Head of caudate nucleus (tissue), 42 donors: ENCODE results near the gene BEND7.

Source experiments
- DNase-seq, 42 donors: peaks; one replicate each; pipeline versions ENCODE4 v3.0.0 to v3.0.0-alpha.2; 2020 to 2021; ENCODE audit warnings: mixed read lengths in 7 of 42
- intact Hi-C: fragments of 100-400 bp; cut with DNase I; formaldehyde crosslinking; loops from one replicate; pipeline ENCODE4 v1.15.0; 2022

The BEND7 gene

GRCh38 chr10:13526948-13527863, 1.6 kb downstream of the BEND7 start:
- no peak for DNase-seq
- intact Hi-C loops = no loop called here

- no peak for DNase-seq
- intact Hi-C loops = no loop called here
These were observed 3.2 kb downstream of the BEND7 start for GRCh38 chr10:13525663-13526062.

- no peak for DNase-seq
- intact Hi-C loops = no loop called here
These were observed 7.8 kb downstream of the BEND7 start for GRCh38 chr10:13521026-13521425.

GRCh38 chr10:13520194-13520593, 8.6 kb downstream of the BEND7 start:
- intact Hi-C loops = no loop called here
- DNase-seq = no peak

GRCh38 chr10:13518076-13518692, 10.6 kb downstream of the BEND7 start:
- DNase-seq = no peak
- intact Hi-C loops = no loop called here

GRCh38 chr10:13517675-13518074, 11.1 kb downstream of the BEND7 start:
- intact Hi-C loops = no loop called here
- no peak for DNase-seq

- no peak for DNase-seq
- intact Hi-C loops = no loop called here
These were observed 12.6 kb downstream of the BEND7 start for GRCh38 chr10:13516176-13516575.

- intact Hi-C loops = no loop called here
- no peak for DNase-seq
These were observed 13.3 kb downstream of the BEND7 start for GRCh38 chr10:13515467-13515866.

GRCh38 chr10:13514296-13514695, 14.5 kb downstream of the BEND7 start:
- intact Hi-C loops = no loop called here
- DNase-seq = no peak

- intact Hi-C loops = no loop called here
- no peak for DNase-seq
These were observed 16.2 kb downstream of the BEND7 start for GRCh38 chr10:13512564-13512963.

- no peak for DNase-seq
- intact Hi-C loops = no loop called here
These were observed 17.4 kb downstream of the BEND7 start for GRCh38 chr10:13511409-13511808.

- intact Hi-C loops = no loop called here
These were observed 23.6 kb downstream of the BEND7 start for GRCh38 chr10:13505052-13505680.

GRCh38 chr10:13503745-13504463, 24.9 kb downstream of the BEND7 start:
- intact Hi-C loops = no loop called here
- no peak for DNase-seq

More at GRCh38 chr10:13505052-13505680, 23.6 kb downstream of the BEND7 start:
- DNase-seq = no peak

- no peak for DNase-seq
- intact Hi-C loops = no loop called here
These were observed 26.4 kb downstream of the BEND7 start for GRCh38 chr10:13502380-13502779.

- intact Hi-C loops = no loop called here
- DNase-seq = no peak
These were observed 28.6 kb downstream of the BEND7 start for GRCh38 chr10:13500201-13500600.

GRCh38 chr10:13499150-13499549, 29.7 kb downstream of the BEND7 start:
- no peak for DNase-seq
- intact Hi-C loops = no loop called here

GRCh38 chr10:13496931-13497330, 31.9 kb downstream of the BEND7 start:
- intact Hi-C loops = no loop called here
- DNase-seq = no peak

- intact Hi-C loops = no loop called here
- DNase-seq = no peak
These were observed 32.6 kb downstream of the BEND7 start for GRCh38 chr10:13496164-13496563.

- DNase-seq = no peak
- intact Hi-C loops = no loop called here
These were observed 36.2 kb downstream of the BEND7 start for GRCh38 chr10:13492493-13493180.
